NCI-H82 treated with DMSO at 0.1 percent for 48 hours (cell line): ENCODE results near the gene LCE2C.

Experiments
- DNase-seq: peaks from one replicate; lab custom pipeline; 2025; ENCODE audit not compliant: unreplicated experiment; lab: John Stamatoyannopoulos, UW

LCE2C gene

GRCh38 chr1:152718238-152718637 lies 43.2 kb downstream of the LCE2C start:
- no peak for DNase-seq

- no peak for DNase-seq
Measured at GRCh38 chr1:152725261-152725660, 50.2 kb downstream of the LCE2C start.
